Spinal cord (tissue), 10 donors: ENCODE data around the gene IL22RA2. TPM values are rescaled to one million over a fixed set of nuclear protein-coding genes. Genes with fewer than 3 reads are reported as not detected.

Source experiments
- DNase-seq, 6 donors: peaks; one replicate each; pipeline versions ENCODE4 v3.0.0 to v3.0.0-alpha.2; 2013 to 2015; ENCODE audit warnings: low spot score in 6 of 6, low read depth in 4 of 6
- H3K27ac ChIP-seq: one replicate; pipeline ENCODE4 v1.5.1; 2013; ENCODE audit warnings: low read depth, low read length, control low read depth
- H3K27me3 ChIP-seq: one replicate; pipeline ENCODE4 v1.6.1; 2013; ENCODE audit warnings: low read length; ENCODE audit not compliant: control insufficient read depth, insufficient read depth
- H3K36me3 ChIP-seq: one replicate; pipeline ENCODE4 v1.6.1; 2013; ENCODE audit warnings: low read length; ENCODE audit not compliant: control insufficient read depth, insufficient read depth
- H3K4me1 ChIP-seq: one replicate; pipeline ENCODE4 v1.6.1; 2013; ENCODE audit warnings: low read length; ENCODE audit not compliant: control insufficient read depth, insufficient read depth
- H3K4me3 ChIP-seq: one replicate; pipeline ENCODE4 v1.5.1; 2013; ENCODE audit warnings: low read depth, low read length, control low read depth
- H3K9me3 ChIP-seq: one replicate; pipeline ENCODE4 v1.6.1; 2013; ENCODE audit warnings: low read length; ENCODE audit not compliant: control insufficient read depth, insufficient read depth
- WGBS: methylation state at CpG from one replicate; pipeline ENCODE4 v1.1.5; 2013; ENCODE audit warnings: missing lambda C conversion rate; ENCODE audit not compliant: insufficient coverage; 5-methylcytosine and 5-hydroxymethylcytosine counted together
- polyA plus RNA-seq, 2 donors: library from polyadenylated mRNA; unstranded; fragments of 120-200 nt; gene quantifications; one replicate each; pipeline ENCODE4 v1.2.1, GENCODE V29; 2013; ENCODE audit not compliant: insufficient read length in 2 of 2
- total RNA-seq, 2 donors: library from RNA; depleted of rRNA in 1 of 2; stranded (reverse); fragments of 120-200 nt in 1 of 2; fragments of >200 nt in 1 of 2; gene quantifications; one replicate each; pipeline versions ENCODE4 v1.2.3 to v1.2.4, GENCODE V29; 2013 to 2014
- donor health status: healthy.

Gene IL22RA2
- total and polyA plus RNA-seq, 4 donors = not detected

DNA sequence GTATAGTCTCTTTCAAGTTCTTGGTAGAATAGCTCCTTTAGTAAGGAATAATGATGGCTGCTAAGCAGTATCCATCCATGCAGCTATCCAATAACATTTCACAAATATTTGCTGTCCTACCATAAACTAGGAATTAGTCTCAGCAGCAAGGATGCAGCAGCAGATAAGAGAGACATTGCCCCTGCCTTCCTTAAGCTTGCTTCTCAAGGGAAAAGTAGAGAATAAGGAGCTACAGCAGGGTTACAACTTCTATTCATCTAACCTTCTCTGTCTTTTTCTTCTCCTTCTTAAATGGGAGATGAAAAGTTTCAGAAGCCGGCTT lies 2.4 kb downstream of the IL22RA2 start:
- Histone ChIP-seq H3K9me3 (no peaks in the 10 kb centered on the region), H3K4me1 (no peaks in the 10 kb centered on the region), H3K36me3 (no peaks in the 10 kb centered on the region), H3K27ac (no peak overlapping the region), H3K27me3 (no peaks in the 10 kb centered on the region), H3K4me3 (no peak overlapping the region)
- WGBS = no CpG with 5 or more reads among the region's 1 CpG
- no peak for DNase-seq

DNA sequence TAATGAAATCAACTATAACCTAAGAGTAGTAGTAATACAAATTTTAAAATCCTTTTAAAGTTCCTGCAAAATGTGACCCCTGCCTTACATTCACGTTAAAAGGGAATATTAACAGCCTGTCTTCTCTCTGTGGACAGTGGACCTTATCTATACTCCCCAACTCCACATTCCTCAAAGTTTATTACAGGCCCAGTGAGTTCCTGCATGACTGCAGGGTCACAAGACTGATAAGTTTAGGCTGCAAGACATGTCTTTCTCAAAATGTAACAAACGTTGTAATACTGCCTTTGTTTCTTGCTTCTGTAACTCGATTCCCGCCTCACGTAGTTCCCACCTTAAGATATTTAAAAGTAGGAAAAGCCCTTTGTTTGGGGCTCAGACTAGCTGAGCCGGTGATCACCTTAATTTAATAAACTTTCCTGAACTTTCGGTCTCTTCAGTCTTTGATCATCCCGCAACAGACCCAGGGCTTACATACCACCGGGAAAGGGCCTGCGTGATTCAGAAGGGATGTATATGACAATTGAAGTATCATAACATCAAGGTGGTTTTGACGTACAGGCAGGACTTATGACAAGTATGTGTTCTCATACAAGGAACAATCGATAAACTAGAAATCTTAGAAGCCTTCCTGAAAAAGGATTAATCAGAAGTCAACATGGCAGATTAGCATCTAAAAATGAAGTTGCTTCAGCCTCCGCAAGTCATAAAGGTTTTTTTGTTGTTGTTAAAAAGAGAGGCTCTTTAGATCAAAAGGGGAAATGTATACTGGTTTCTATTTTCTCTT lies 3.0 kb downstream of the IL22RA2 start:
- 94% methylated on average over 11 of the region's 13 CpGs for WGBS
- no peaks in the 10 kb centered on the region for H3K9me3 ChIP-seq

DNA sequence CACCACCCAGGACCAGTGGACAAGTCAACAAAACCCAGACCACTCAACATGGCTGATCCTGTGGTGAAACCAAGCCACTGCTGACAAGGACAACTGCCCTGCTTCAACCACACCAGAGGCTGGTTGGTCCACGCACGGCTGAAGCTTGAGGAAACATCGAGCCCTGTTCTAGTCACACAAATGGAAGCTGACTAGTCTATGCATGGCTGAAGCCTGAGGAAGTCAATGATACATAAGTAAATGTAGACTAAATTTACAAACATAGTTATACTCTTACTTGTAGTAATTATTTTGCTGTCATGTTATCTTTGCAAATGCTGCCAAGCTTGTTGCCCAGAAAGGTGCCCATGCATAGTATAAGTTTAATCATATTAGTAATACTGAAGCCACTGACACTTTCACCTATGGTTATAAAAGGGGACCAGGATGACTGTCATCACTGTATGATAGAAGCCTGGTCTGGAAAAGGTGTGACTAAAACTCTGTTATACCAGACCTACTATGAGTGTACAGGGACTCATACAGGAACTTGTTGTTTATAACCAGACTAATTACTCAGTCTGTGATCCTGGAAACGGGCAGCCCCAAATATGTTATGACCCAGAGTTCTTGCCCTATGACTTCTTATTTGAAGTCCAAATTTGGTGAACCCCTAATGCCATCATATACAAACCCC lies 5.6 kb downstream of the IL22RA2 start:
- H3K9me3 ChIP-seq = no peaks in the 10 kb centered on the region
- WGBS = 100% methylated on average over 1 of the region's 4 CpGs
- no peak for DNase-seq
- H3K36me3 ChIP-seq = no peaks in the 10 kb centered on the region
- no peak overlapping the region for H3K27ac ChIP-seq
- no peaks in the 10 kb centered on the region for H3K4me1 ChIP-seq
- H3K4me3 ChIP-seq = no peak overlapping the region
- no peaks in the 10 kb centered on the region for H3K27me3 ChIP-seq

More for the DNA sequence above, 3.0 kb downstream of the IL22RA2 start:
- DNase-seq = no peak
- Histone ChIP-seq H3K36me3 (no peaks in the 10 kb centered on the region), H3K4me1 (no peaks in the 10 kb centered on the region), H3K27ac (no peak overlapping the region), H3K27me3 (no peaks in the 10 kb centered on the region), H3K4me3 (no peak overlapping the region)

DNA sequence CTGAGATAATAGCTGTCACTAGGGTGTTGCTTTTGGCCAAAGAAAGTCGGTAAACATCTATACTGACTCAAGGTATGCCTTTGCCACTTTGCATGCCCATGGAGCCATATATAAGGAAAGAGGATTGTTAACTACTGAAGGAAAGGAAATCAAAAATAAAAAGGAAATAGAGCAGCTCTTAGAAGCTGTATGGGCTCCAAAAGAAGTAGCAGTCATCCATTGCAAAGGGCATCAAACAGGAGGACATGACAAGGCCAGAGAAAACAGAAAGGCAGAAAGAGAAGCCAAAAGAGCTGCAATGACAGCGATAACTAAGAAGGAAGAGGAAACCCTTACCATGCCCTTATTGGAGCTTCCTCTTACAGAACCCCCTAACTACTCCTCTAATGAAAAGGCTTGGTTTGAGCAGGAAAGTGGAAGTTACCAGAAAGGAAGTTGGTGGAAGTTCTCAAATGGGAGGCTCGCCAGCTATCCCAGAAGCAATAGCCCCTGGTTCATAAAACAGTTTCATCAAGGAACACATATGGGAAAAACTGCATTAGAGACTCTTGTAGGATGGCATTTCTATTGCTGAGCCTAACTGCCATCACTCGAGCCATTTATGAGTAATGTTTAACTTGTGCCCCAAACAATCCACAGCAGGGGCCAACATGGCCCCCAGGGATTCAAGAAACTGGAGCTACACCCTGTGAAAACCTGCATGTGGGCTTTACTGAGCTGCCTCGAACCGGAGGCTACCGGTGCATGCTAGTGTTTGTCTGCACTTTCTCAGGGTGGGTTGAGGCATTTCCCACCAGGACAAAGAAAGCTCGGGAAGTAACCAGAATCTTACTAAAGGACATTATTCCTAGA lies 7.0 kb downstream of the IL22RA2 start:
- no peaks in the 10 kb centered on the region for H3K36me3 ChIP-seq
- H3K4me1 ChIP-seq = no peaks in the 10 kb centered on the region
- WGBS = 85% methylated on average over 4 of the region's 8 CpGs

DNA sequence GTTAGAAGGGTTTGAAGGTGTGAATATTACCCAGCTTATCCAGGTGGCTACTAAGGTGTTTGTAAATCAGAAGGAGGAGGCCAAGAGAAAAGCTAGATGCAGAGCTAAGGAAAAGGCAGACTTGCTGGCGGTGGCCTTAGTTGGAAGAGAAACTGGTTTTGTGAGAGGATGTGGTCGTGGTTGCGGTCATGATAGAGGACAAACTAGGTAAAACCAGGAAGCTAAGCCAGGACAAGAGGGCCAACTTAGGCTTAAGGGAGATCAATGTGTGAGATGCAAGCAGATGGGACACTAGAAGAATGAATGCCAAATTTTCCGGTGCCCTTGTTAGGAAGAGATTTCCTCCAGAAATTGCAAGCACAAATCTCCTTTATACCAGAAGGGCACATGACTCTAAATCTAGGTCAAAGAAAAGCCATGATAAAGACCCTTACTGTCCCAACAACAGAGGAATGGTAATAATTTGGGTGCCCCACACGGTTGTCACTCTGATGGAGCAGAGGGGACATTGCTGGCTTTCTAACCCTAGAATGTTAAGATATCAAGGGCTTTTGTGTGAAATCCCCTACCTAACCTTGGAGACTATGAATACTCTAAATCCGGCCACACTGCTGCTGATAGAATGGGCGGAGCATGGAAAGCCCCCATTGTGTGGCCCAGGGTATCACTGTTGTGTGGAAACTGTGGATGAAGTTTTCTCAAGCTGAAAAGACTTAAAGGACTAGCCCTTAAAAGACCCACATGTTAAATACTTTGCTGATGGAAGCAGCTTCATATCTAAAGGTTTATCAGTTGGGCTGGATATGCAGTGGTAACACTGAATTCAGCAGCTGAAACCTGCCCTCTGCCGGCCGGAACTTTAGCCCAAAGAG lies 7.8 kb downstream of the IL22RA2 start:
- no peak overlapping the region for H3K4me3 ChIP-seq
- no peaks in the 10 kb centered on the region for H3K9me3 ChIP-seq
- H3K4me1 ChIP-seq = no peaks in the 10 kb centered on the region
- WGBS = 94% methylated on average over 5 of the region's 9 CpGs
- no peak for DNase-seq
- no peak overlapping the region for H3K27ac ChIP-seq
- no peaks in the 10 kb centered on the region for H3K27me3 ChIP-seq
- H3K36me3 ChIP-seq = no peaks in the 10 kb centered on the region

More for the DNA sequence above, 7.0 kb downstream of the IL22RA2 start:
- H3K27ac ChIP-seq = no peak overlapping the region
- H3K9me3 ChIP-seq = no peaks in the 10 kb centered on the region
- no peaks in the 10 kb centered on the region for H3K27me3 ChIP-seq
- no peak for DNase-seq
- H3K4me3 ChIP-seq = no peak overlapping the region

DNA sequence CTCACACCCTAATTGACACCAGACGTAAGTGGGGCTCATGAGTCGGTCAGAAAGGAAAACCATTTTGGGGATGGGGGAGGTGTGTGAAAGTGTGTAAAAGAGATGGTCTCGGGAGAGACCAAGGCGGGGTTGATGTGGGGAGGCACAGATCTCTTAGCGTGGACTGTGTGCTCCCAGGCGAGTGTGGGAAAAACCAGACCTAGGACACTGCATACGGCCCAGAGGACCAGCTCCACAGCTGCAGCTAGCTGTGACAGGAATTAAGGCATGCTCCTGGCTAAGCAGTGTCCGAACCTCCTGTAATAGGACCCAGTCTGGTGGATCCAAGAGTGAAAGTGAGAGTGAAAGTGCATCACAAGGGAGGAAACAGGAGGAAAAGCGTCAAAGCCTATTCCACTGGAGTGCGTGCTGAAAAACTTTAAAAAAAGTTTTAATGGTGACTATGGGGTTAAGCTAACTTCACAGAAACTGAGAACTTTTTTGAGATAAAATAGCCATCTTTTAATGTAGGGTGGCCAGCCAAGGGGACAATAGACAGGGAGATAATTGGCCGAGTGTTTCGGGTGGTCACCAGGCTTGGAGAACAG lies 9.6 kb downstream of the IL22RA2 start:
- H3K9me3 ChIP-seq = no peaks in the 10 kb centered on the region
- H3K27ac ChIP-seq = no peak overlapping the region
- no peaks in the 10 kb centered on the region for H3K27me3 ChIP-seq
- no peaks in the 10 kb centered on the region for H3K4me1 ChIP-seq
- H3K4me3 ChIP-seq = no peak overlapping the region
- WGBS = 97% methylated on average over 10 of the region's 12 CpGs
- DNase-seq = no peak
- H3K36me3 ChIP-seq = no peaks in the 10 kb centered on the region

DNA sequence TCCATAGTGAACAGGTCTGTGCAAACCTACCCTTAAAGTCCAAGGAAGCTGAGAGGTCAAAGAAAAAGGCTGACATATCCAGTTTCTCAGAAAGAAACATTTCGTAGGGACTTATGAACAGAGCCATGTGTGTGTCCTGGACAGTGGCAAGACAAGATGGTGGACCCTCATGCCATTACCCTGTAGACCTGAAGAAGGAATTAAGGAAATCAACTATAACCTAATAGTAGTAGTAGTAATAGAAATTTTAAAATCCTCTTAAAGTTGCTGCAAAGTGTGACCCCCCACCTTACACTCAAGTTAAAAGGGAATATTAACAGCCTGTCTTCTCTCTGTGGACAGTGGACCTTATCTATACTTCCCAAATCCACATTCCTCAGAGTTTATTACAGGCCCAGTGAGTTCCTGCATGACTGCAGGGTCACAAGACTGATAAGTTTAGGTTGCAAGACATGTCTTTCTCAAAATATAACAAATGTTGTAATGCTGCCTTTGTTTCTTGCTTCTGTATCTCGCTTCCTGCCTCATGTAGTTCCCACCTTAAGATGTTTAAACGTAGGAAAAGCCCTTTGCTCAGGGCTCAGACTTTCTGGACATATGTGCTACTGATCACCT lies 10.6 kb downstream of the IL22RA2 start:
- WGBS = 93% methylated on average over 2 of the region's 3 CpGs
- no peak overlapping the region for H3K4me3 ChIP-seq
- no peaks in the 10 kb centered on the region for H3K9me3 ChIP-seq
- no peaks in the 10 kb centered on the region for H3K4me1 ChIP-seq
- no peaks in the 10 kb centered on the region for H3K27me3 ChIP-seq
- DNase-seq = no peak
- no peak overlapping the region for H3K27ac ChIP-seq
- no peaks in the 10 kb centered on the region for H3K36me3 ChIP-seq

DNA sequence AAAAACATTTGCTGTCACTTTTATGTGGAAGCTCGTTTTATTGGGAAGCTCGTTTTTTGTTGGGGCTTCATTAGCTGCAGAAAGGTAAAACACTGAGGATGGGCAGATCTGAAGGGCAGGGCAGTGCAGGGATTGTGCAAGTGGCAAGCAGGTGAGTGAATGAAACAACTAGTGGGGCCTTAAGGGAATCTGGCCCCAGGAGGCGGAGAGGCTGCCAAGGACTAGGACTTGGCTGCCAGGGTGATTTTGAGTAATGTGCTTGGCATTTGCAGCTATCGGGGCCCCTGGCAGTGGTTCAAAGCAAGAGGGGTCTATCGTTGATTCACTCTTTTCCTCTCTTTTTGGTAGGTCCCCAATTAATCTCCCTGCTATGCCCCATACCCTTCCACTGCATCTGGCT lies 11.5 kb downstream of the IL22RA2 start:
- H3K4me3 ChIP-seq = no peak overlapping the region
- no peaks in the 10 kb centered on the region for H3K27me3 ChIP-seq
- no peak for DNase-seq
- H3K36me3 ChIP-seq = no peaks in the 10 kb centered on the region
- H3K4me1 ChIP-seq = no peaks in the 10 kb centered on the region
- 80% methylated on average over 5 of the region's 5 CpGs for WGBS
- H3K27ac ChIP-seq = no peak overlapping the region
- H3K9me3 ChIP-seq = no peaks in the 10 kb centered on the region
